Measurements from ENCODE around the gene LRRC8C.
A peak's percentile ranks its signal among the peaks of the same experiment; 100 is the strongest.

LRRC8C gene

DNA sequence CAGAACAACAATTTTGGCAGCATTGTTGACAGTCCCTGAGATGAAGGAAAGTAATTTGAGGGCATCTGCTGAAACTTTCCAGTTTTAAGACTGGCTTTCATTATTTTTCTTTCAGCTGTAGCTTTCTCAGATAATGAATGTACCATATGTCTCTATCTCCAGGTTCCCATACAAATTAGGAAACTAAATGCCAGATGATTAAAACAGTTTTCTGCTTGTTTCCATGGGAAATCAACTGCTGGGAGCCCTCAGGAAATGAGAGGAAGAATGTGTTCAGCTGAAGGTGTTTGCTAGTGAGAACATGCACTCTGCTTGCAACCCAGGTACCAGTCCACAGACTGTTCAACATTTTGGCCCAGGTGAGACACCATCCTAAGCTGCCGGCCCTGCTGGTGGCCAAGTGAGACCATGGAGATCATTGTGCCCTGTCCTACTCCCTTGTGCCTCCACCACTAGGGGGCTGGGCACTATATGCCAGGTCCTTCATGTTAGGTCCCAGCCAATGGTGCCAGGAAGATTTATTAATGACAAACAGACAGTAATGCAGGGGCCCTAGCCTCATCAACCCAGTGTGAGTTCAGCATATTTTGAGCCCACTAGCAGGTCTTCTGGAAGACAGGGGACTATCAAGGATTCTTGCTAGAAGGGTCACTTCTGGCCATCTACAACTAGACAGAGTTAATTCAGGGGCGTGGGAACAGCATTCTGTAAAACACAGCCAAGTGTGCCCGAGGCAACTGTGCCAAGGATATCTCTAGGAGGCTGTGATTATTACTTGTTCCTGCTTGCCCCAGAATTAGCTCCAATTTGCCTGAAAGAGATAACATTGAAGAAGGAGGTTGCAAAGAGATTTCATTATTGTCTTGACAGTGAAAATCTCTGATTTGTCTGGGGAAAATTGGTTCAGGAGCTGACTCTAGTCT, 17.0 kb upstream of the LRRC8C start:
- Histone ChIP-seq H2AK5ac (ENCODE audit: low read length) (no peak overlapping the region), H3K9ac (ENCODE audit: low read length) (no peak overlapping the region), H2BK5ac (ENCODE audit: low read length) (no peak overlapping the region), H3K4me1 (ENCODE audit: control insufficient read depth, low read depth, low read length) (no peaks in the 10 kb centered on the region), H3K36me3 (ENCODE audit: control insufficient read depth, insufficient read depth, low read length) (no peaks in the 10 kb centered on the region), H3K27me3 (ENCODE audit: insufficient read depth, low read length, poor library complexity) (no peaks in the 10 kb centered on the region), H3K79me1 (ENCODE audit: low read length) (no peaks in the 10 kb centered on the region), H3K23ac (ENCODE audit: low read length) (no peak overlapping the region), H4K5ac (ENCODE audit: low read length) (no peak overlapping the region), H3K79me2 (ENCODE audit: control insufficient read depth, insufficient read depth, low read length) (no peaks in the 10 kb centered on the region), H3K4me3 (ENCODE audit: low read length) (no peak overlapping the region), H3K4ac (ENCODE audit: low read depth, low read length) (no peak overlapping the region), H3K56ac (ENCODE audit: low read length) (no peak overlapping the region), H2BK120ac (ENCODE audit: low read depth, low read length) (no peak overlapping the region), H3K18ac (ENCODE audit: low read length) (no peak overlapping the region), H3K4me2 (ENCODE audit: low read length) (no peak overlapping the region), H3K27ac (ENCODE audit: low read depth, low read length) (no peak overlapping the region), H2BK15ac (replicated peaks; ENCODE audit: low read depth) (no peak overlapping the region), H4K8ac (ENCODE audit: low read depth, low read length) (no peak overlapping the region)
- WGBS (ENCODE audit: extremely low coverage, insufficient coverage, low lambda C conversion rate), result no CpG with 5 or more reads among the region's 3 CpGs
- DNase-seq, result peak; percentile 51

DNA sequence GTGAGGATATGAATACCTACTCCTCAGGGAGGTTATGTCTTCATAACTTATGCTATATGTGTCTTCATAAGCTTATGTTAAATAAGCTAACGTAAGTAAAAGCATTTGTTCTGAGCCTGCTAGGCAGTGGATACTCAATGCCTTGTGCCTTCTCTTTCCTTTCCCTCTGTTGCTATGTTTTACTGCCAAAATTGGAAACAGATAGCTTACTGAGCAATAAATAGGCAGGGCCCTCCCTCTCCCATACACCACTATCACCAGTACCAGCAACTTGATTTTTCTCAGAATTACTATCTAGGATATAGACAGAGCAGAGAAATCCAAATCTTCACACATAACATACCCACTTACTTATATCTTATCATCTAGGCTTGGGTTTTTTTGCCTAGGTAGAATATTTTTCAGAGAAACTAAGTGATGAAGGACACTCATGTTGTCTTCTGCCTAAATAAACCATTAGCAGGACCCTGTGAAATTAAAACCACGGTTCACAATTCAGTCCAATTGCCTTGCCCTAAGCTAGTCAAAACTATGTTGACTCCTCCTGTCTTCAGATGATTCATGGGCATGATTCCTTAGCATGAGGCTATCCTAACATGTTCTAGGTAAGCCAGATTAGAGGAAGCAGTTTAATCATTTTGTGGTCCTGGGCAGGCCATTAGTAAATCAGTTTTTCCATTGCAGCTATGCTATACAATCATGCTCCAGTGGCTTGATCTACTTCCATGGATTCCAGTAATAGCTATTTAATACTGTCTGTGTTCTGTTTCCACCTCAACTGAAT, 15.9 kb upstream of the LRRC8C start:
- H3K4me2 ChIP-seq (ENCODE audit: low read length), result no peak overlapping the region
- no peak overlapping the region for H2AK5ac ChIP-seq (ENCODE audit: low read length)
- H3K23ac ChIP-seq (ENCODE audit: low read length), result no peak overlapping the region
- no peaks in the 10 kb centered on the region for H3K36me3 ChIP-seq (ENCODE audit: control insufficient read depth, insufficient read depth, low read length)
- H3K4ac ChIP-seq (ENCODE audit: low read depth, low read length), result no peak overlapping the region
- no peak for DNase-seq
- no peaks in the 10 kb centered on the region for H3K79me2 ChIP-seq (ENCODE audit: control insufficient read depth, insufficient read depth, low read length)
- H3K9ac ChIP-seq (ENCODE audit: low read length), result no peak overlapping the region
- no peak overlapping the region for H2BK15ac ChIP-seq (replicated peaks; ENCODE audit: low read depth)
- H3K4me1 ChIP-seq (ENCODE audit: control insufficient read depth, low read depth, low read length), result no peaks in the 10 kb centered on the region
- no peaks in the 10 kb centered on the region for H3K79me1 ChIP-seq (ENCODE audit: low read length)
- H3K4me3 ChIP-seq (ENCODE audit: low read length), result no peak overlapping the region
- H3K27ac ChIP-seq (ENCODE audit: low read depth, low read length), result no peak overlapping the region
- no peak overlapping the region for H2BK5ac ChIP-seq (ENCODE audit: low read length)
- H4K5ac ChIP-seq (ENCODE audit: low read length), result no peak overlapping the region
- no CpG with 5 or more reads among the region's 2 CpGs for WGBS (ENCODE audit: extremely low coverage, insufficient coverage, low lambda C conversion rate)
- no peak overlapping the region for H3K18ac ChIP-seq (ENCODE audit: low read length)
- H3K27me3 ChIP-seq (ENCODE audit: insufficient read depth, low read length, poor library complexity), result no peaks in the 10 kb centered on the region
- H3K56ac ChIP-seq (ENCODE audit: low read length), result no peak overlapping the region
- no peak overlapping the region for H4K8ac ChIP-seq (ENCODE audit: low read depth, low read length)
- no peak overlapping the region for H2BK120ac ChIP-seq (ENCODE audit: low read depth, low read length)

DNA sequence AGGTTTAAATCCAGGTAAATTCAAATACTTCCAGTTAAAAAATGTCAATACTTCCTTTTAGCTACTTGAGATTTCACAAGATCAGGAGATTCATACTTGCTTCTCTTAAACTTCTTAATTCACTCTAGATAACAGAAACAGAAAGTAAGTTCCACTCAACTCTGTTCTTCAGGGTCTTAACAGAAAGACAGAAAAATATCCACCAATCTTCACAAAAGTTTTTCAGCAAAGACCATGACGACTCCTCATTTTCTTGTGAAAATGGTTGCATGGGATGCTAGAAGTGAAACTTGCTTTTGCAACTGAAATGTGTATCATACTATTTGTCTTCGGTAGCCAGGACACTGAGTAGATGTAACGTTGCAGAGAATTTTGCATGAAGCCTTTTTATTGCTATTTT, 12.3 kb upstream of the LRRC8C start:
- no peak overlapping the region for H2BK120ac ChIP-seq (ENCODE audit: low read depth, low read length)

DNA sequence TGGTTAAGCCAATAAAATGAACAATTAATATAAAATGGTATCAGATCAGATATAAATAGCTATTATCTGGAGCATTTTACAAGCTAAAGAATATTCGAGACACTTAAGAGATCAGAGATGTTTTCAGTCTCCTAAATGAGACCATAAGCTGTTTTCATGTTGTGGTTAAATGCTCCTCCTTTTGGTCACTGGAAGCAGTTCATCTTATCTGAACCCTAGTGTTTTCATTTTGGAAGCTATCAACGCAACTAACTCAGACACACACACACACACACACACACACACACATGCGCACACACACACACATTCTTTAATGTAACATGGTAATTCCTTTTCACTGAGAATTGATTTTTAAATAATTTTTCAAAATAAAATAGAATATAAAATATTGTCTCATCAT, 10.0 kb upstream of the LRRC8C start:
- Histone ChIP-seq H2BK15ac (replicated peaks; ENCODE audit: low read depth) (no peak overlapping the region), H4K5ac (ENCODE audit: low read length) (no peak overlapping the region), H3K79me1 (ENCODE audit: low read length) (no peaks in the 10 kb centered on the region), H3K56ac (ENCODE audit: low read length) (no peak overlapping the region), H4K8ac (ENCODE audit: low read depth, low read length) (no peak overlapping the region), H3K9ac (ENCODE audit: low read length) (no peak overlapping the region), H3K4ac (ENCODE audit: low read depth, low read length) (no peak overlapping the region), H2AK5ac (ENCODE audit: low read length) (no peak overlapping the region), H3K79me2 (ENCODE audit: control insufficient read depth, insufficient read depth, low read length) (no peaks in the 10 kb centered on the region), H3K36me3 (ENCODE audit: control insufficient read depth, insufficient read depth, low read length) (no peaks in the 10 kb centered on the region), H3K4me3 (ENCODE audit: low read length) (no peak overlapping the region), H3K4me2 (ENCODE audit: low read length) (no peak overlapping the region), H3K27ac (ENCODE audit: low read depth, low read length) (no peak overlapping the region), H3K27me3 (ENCODE audit: insufficient read depth, low read length, poor library complexity) (no peaks in the 10 kb centered on the region), H2BK5ac (ENCODE audit: low read length) (no peak overlapping the region), H3K23ac (ENCODE audit: low read length) (no peak overlapping the region), H3K4me1 (ENCODE audit: control insufficient read depth, low read depth, low read length) (no peaks in the 10 kb centered on the region), H2BK120ac (ENCODE audit: low read depth, low read length) (no peak overlapping the region), H3K18ac (ENCODE audit: low read length) (no peak overlapping the region)
- WGBS (ENCODE audit: extremely low coverage, insufficient coverage, low lambda C conversion rate), result no CpG with 5 or more reads among the region's 3 CpGs
- DNase-seq, result peak; percentile 27

More for the DNA sequence above, 12.3 kb upstream of the LRRC8C start:
- no peak overlapping the region for H2AK5ac ChIP-seq (ENCODE audit: low read length)
- no peak overlapping the region for H4K5ac ChIP-seq (ENCODE audit: low read length)
- no peak overlapping the region for H3K4me2 ChIP-seq (ENCODE audit: low read length)
- H3K79me2 ChIP-seq (ENCODE audit: control insufficient read depth, insufficient read depth, low read length), result no peaks in the 10 kb centered on the region
- H3K79me1 ChIP-seq (ENCODE audit: low read length), result no peaks in the 10 kb centered on the region
- no peak overlapping the region for H3K27ac ChIP-seq (ENCODE audit: low read depth, low read length)
- no peak for DNase-seq
- no peak overlapping the region for H2BK5ac ChIP-seq (ENCODE audit: low read length)
- no peak overlapping the region for H2BK15ac ChIP-seq (replicated peaks; ENCODE audit: low read depth)
- no peak overlapping the region for H3K18ac ChIP-seq (ENCODE audit: low read length)
- no peak overlapping the region for H3K23ac ChIP-seq (ENCODE audit: low read length)
- no peak overlapping the region for H3K4ac ChIP-seq (ENCODE audit: low read depth, low read length)
- no peak overlapping the region for H3K56ac ChIP-seq (ENCODE audit: low read length)
- H3K27me3 ChIP-seq (ENCODE audit: insufficient read depth, low read length, poor library complexity), result no peaks in the 10 kb centered on the region
- H3K4me1 ChIP-seq (ENCODE audit: control insufficient read depth, low read depth, low read length), result no peaks in the 10 kb centered on the region
- no peaks in the 10 kb centered on the region for H3K36me3 ChIP-seq (ENCODE audit: control insufficient read depth, insufficient read depth, low read length)
- no CpG with 5 or more reads among the region's 3 CpGs for WGBS (ENCODE audit: extremely low coverage, insufficient coverage, low lambda C conversion rate)
- no peak overlapping the region for H4K8ac ChIP-seq (ENCODE audit: low read depth, low read length)
- H3K9ac ChIP-seq (ENCODE audit: low read length), result no peak overlapping the region
- no peak overlapping the region for H3K4me3 ChIP-seq (ENCODE audit: low read length)

DNA sequence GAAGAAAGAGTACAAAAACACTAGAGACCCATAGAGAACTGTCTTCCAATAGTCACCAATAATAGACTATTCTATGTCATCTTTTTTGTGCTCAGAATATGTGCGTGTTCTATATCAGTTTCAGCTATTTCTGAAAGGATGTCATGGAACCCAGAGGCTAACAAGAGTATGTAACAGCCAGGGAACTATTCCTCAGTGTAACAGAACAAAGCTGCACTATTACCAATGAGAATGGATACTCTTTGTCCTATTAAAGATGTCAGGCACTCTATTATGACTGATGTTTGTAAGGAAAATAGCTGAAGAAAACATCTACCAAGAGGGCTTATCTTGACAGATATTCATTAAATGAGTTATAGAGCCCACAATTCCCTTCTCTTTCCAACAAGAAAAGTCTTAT, 8.6 kb upstream of the LRRC8C start:
- Histone ChIP-seq H3K56ac (ENCODE audit: low read length) (no peak overlapping the region), H4K5ac (ENCODE audit: low read length) (no peak overlapping the region), H3K4me1 (ENCODE audit: control insufficient read depth, low read depth, low read length) (no peaks in the 10 kb centered on the region), H3K79me1 (ENCODE audit: low read length) (no peaks in the 10 kb centered on the region), H2BK120ac (ENCODE audit: low read depth, low read length) (no peak overlapping the region), H3K79me2 (ENCODE audit: control insufficient read depth, insufficient read depth, low read length) (no peaks in the 10 kb centered on the region), H3K27ac (ENCODE audit: low read depth, low read length) (no peak overlapping the region), H3K4me3 (ENCODE audit: low read length) (no peak overlapping the region), H3K4ac (ENCODE audit: low read depth, low read length) (no peak overlapping the region), H3K27me3 (ENCODE audit: insufficient read depth, low read length, poor library complexity) (no peaks in the 10 kb centered on the region), H3K23ac (ENCODE audit: low read length) (no peak overlapping the region), H3K36me3 (ENCODE audit: control insufficient read depth, insufficient read depth, low read length) (no peaks in the 10 kb centered on the region), H2BK5ac (ENCODE audit: low read length) (no peak overlapping the region), H2BK15ac (replicated peaks; ENCODE audit: low read depth) (no peak overlapping the region), H3K9ac (ENCODE audit: low read length) (no peak overlapping the region), H3K4me2 (ENCODE audit: low read length) (no peak overlapping the region), H3K18ac (ENCODE audit: low read length) (no peak overlapping the region), H4K8ac (ENCODE audit: low read depth, low read length) (no peak overlapping the region), H2AK5ac (ENCODE audit: low read length) (no peak overlapping the region)
- DNase-seq, result no peak
- no CpG with 5 or more reads among the region's 1 CpG for WGBS (ENCODE audit: extremely low coverage, insufficient coverage, low lambda C conversion rate)
